Measurements from ENCODE around the gene GLS. TPM values are rescaled to one million over a fixed set of nuclear protein-coding genes. Genes with fewer than 3 reads are reported as not detected.

GLS gene
- total RNA-seq, 2 donors from 2014 or later, result 415 to 476 TPM

GRCh38 chr2:190987116-190987515 is 106.5 kb downstream of the GLS start:
- DNase-seq (ENCODE audit: low spot score), result no peak
- no peak for TF ChIP-seq CTCF (IDR thresholded peaks at IDR 0.05)
- Histone ChIP-seq H3K27me3 (replicated peaks; ENCODE audit: insufficient read depth) (no peaks in the 10 kb centered on the region), H3K36me3 (peaks cover 67% of the 10 kb centered on the region), H3K4me1 (ENCODE audit: control insufficient read depth in 1 of 2, low read depth in 2 of 2) (no peaks in the 10 kb centered on the region), H3K4me3 (no peak overlapping the region), H3K27ac (no peak overlapping the region), H3K9me3 (no peaks in the 10 kb centered on the region)
- no peak for ATAC-seq (ENCODE audit: insufficient number of reproducible peaks, low FRiP score, low read depth)

DNA sequence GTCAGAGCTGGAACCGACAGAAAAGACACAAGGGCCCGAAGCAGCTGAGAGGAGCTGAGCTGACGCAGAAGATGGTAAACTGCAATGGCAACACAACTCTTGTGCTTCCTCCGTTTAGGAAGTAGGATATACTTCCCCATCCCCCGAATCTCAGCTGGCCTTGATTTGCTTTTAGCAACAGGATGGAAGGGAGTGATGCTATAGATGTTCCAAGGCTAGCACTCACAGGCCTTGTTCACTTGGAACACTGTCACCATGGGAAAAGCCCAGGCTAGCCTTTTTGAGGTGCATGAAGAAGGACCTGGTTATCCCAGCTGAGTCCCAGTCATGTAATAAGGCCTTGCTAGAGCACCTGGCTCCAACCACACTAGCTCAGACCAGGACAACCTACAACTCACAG is 107.3 kb downstream of the GLS start:
- no peaks in the 10 kb centered on the region for H3K4me1 ChIP-seq (ENCODE audit: control insufficient read depth in 1 of 2, low read depth in 2 of 2)
- ATAC-seq (ENCODE audit: insufficient number of reproducible peaks, low FRiP score, low read depth) (no peak), DNase-seq (ENCODE audit: low spot score) (no peak)
- H3K36me3 ChIP-seq, result peaks cover 63% of the 10 kb centered on the region
- no peak overlapping the region for H3K27ac ChIP-seq
- no peak for TF ChIP-seq CTCF (IDR thresholded peaks at IDR 0.05)
- no peaks in the 10 kb centered on the region for H3K27me3 ChIP-seq (replicated peaks; ENCODE audit: insufficient read depth)
- no peaks in the 10 kb centered on the region for H3K9me3 ChIP-seq
- H3K4me3 ChIP-seq, result no peak overlapping the region

DNA sequence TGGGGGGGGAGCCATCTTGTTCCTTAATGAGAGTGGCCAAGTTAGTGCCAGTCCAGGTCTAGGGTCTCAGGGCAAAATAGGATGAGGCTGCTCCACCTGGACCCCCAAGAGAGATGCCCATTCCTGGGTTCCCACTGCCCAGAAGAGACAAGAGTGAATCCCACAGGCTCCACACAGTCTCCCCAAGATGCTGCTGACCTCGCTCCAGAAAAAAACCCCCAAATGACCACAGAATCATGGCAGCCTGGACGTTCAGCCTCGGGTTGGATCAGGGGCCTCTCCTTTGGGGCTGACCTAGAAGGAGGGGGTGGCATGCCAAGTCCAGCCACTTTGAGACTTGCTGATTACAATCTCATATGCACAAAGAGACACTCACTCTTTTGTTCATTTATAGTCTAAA is 108.3 kb downstream of the GLS start:
- no peak overlapping the region for H3K4me3 ChIP-seq
- H3K36me3 ChIP-seq, result peaks cover 60% of the 10 kb centered on the region
- no peaks in the 10 kb centered on the region for H3K9me3 ChIP-seq
- no peak overlapping the region for H3K27ac ChIP-seq
- TF ChIP-seq CTCF (IDR thresholded peaks at IDR 0.05), result no peak
- no peak for ATAC-seq (ENCODE audit: insufficient number of reproducible peaks, low FRiP score, low read depth)
- no peaks in the 10 kb centered on the region for H3K27me3 ChIP-seq (replicated peaks; ENCODE audit: insufficient read depth)
- no peak for DNase-seq (ENCODE audit: low spot score)
- no peaks in the 10 kb centered on the region for H3K4me1 ChIP-seq (ENCODE audit: control insufficient read depth in 1 of 2, low read depth in 2 of 2)

- DNase-seq (ENCODE audit: low spot score) (no peak), ATAC-seq (ENCODE audit: insufficient number of reproducible peaks, low FRiP score, low read depth) (no peak)
- no peak overlapping the region for H3K4me3 ChIP-seq
- H3K36me3 ChIP-seq, result peaks cover 61% of the 10 kb centered on the region
- no peaks in the 10 kb centered on the region for H3K9me3 ChIP-seq
- H3K27me3 ChIP-seq (replicated peaks; ENCODE audit: insufficient read depth), result no peaks in the 10 kb centered on the region
- H3K4me1 ChIP-seq (ENCODE audit: control insufficient read depth in 1 of 2, low read depth in 2 of 2), result no peaks in the 10 kb centered on the region
- TF ChIP-seq CTCF (IDR thresholded peaks at IDR 0.05), result no peak
- no peak overlapping the region for H3K27ac ChIP-seq
Measured at GRCh38 chr2:190990132-190990531, 109.5 kb downstream of the GLS start.

DNA sequence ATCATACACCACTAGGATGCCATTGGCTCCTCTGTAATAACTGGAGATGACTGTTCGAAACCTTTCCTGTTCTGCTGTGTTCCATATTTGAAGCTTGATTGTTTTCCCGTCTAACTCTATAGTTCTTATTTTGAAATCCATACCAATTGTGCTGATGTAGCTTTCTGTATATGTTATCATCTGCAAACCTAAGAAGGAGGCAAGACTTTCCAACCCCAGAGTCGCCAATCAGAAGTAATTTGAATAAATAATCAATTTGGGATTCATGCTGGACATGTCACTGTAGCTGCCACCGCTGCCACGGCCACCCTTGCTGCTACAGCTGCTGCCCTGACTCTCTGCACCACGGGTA is 112.6 kb downstream of the GLS start:
- DNase-seq (ENCODE audit: low spot score) (no peak), ATAC-seq (ENCODE audit: insufficient number of reproducible peaks, low FRiP score, low read depth) (no peak)
- no peak for TF ChIP-seq CTCF (IDR thresholded peaks at IDR 0.05)
- Histone ChIP-seq H3K9me3 (no peaks in the 10 kb centered on the region), H3K4me3 (no peak overlapping the region), H3K27ac (no peak overlapping the region), H3K36me3 (peaks cover 53% of the 10 kb centered on the region), H3K4me1 (ENCODE audit: control insufficient read depth in 1 of 2, low read depth in 2 of 2) (no peaks in the 10 kb centered on the region), H3K27me3 (replicated peaks; ENCODE audit: insufficient read depth) (no peaks in the 10 kb centered on the region)

Measured in thoracic aorta (tissue), 2 donors.